ENCODE measurements around the gene NPS.

The NPS gene, protein sequence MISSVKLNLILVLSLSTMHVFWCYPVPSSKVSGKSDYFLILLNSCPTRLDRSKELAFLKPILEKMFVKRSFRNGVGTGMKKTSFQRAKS

DNA sequence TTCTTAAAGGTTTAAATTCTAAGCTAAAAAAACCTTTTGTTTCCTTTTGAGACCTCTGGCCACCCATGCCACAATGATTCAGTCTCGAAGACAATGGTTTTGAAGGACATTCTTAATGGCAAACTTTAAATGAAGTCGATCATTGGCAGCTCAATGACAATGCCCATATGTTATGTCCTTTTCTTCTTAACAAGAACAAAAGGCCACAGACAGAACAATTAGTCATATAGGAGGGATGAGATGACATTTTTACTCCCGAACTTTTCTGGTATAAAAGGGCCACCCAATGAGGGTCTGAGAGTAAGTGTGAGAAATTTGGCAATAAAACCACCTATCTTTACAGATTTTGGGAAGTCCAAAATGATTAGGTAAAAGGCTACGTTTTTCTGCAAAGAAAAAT, at the start of gene NPS:
TSS of gene NPS (plus strand) at position 301 of the 400 bp plus-strand sequence. CDS start at position 361, 60 bp downstream.
- no peak for DNase-seq (ENCODE audit: low read depth, low spot score)

DNA sequence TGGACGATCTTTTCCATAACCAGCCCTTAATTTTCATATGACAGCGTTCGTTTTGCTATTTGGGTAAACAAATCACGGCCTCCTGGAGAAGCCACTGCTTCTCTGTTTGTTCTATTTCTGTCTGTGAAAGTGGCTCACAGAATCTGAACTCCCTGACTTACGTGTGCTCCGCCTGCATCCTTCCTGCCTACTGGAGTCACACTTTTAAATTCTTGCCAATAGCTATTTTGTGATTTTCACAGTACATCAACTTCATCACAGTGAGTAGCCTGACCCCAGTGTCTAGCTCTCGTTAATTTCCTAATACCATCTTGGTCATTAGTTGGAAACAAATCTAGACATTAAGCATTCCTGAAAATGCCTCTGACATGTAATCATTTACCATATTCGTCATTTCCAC, 49.0 kb upstream of the NPS start:
- DNase-seq (ENCODE audit: low read depth, low spot score): no peak

DNA sequence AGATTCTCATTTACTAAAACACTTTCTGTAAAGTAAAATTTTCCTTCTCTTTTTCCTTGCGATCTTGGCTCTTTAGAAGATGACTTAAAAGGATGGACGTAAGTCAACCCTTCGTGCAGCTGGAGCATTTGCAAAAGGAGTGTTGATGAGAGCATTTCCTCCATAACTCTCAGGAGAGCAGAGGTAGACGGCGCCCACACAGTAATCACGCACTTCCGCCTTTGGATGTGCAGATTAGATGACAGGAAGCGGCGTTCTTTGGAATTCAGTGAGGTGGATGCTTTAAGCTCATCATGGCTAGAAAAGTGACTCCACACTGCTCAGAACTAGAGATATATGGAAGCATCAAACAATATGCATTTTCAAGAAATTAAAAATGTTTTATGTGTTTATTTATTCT, 43.0 kb upstream of the NPS start:
- no peak for DNase-seq (ENCODE audit: low read depth, low spot score)

DNA sequence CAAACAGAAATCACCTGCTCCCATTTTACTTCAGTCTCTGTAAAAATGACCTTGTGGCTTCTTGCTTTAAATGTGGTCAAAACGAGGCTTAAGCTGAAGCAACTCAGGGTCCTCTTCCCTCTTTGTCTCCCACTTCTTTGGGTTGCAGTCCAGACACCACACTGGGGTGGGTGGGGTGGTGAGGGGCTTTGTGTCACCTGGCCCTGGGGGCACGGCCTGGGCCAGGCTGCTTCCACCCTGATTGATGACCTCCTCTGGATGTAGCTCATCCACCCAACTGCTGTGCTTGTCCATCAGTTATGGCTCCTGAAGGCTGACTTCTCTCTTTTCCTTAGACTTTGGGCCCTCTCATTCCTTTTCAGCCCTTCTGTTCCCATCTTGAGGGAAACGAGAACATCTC, 26.8 kb upstream of the NPS start:
- no peak for DNase-seq (ENCODE audit: low read depth, low spot score)

DNA sequence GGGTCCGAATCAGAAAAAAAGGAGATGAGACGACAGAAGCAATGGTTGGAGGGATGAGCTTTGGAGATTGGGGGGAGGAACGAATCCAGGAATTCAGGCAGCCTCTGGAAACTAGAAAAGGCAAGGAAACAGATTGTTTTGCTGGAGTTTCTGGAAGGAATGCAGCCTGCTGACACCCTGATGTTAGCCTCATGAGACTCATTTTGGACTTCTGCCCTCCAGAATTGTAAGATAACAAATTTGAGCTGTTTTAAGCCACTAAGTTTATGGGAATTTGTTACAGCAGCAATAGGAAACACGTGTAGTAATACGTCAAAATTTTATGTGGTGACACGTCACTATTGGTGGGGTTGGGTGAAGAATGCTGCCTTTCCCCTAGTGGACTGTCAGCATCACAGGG, 25.6 kb upstream of the NPS start:
- no peak for DNase-seq (ENCODE audit: low read depth, low spot score)

DNA sequence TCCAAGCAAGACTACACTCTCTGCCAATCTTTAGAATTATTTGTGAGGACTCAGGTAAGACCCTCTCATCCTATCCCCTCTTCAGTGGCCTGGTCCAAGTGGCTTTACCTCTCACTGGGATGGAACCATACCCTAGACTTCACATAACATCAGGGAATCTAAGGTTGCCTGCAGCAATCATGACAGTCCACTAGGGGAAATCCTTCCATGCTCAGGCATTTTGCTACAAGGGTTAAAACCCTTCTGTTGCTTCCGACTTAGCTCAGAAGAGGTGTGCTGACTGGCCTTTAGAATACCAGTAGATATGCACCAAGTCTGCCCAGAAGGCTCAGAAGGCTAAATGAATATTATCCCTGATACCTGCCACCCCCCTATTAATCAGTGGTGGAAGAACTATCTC, 24.9 kb upstream of the NPS start:
- no peak for DNase-seq (ENCODE audit: low read depth, low spot score)

DNA sequence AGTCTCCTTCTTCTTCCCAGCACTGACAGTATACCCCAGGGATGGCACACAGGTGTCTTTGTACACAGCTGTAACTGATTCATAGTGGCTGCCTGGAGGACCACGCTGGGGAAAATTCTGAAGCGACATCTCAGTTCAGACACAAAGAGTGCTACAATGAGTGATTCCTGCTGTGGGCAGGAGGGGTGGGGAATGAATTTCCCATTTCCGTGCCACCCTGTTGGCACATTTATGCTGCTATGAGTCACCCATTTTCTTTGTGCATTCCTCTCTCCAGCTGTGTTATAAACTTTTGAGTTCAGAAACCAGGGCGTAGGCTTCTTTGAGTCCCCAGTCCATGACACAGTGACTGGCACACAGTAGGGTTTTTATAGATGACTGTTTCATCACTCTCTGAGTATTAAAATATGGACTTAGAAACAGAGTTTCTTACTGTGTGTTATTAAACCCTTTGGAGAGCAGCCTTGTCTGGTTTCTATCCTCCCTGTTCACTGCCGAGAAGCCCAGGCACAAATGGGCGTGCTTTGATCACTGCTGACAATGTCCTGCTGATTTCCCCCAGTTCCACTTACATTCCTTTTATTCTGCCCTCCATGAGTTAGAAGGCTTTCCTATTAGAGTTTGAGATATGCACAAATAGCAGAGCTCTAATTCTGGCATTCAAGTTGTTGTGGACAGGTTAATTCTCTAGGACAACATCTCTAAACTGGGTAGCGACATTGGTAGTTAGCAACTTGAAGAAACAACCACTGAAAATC, 24.0 kb upstream of the NPS start:
- DNase-seq (ENCODE audit: low read depth, low spot score): no peak

DNA sequence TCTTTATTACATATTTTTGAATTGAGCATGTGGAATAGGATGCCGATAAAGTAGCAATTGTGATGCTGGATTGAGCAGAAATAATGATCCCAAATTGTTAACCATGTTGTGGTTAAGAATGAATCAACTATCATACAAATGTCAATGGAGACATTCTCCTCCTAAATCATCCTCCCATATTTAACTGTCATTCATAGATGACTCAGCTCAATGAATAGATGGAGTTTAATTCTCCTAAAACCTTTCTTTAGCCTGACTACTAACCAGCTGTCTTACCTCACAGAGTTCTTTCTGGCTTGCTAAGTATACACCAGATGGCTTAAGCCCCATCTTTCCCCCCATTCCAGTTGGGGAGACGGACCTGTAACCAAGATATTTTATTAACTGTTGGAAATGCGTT, 23.4 kb upstream of the NPS start:
- DNase-seq (ENCODE audit: low read depth, low spot score): no peak

DNA sequence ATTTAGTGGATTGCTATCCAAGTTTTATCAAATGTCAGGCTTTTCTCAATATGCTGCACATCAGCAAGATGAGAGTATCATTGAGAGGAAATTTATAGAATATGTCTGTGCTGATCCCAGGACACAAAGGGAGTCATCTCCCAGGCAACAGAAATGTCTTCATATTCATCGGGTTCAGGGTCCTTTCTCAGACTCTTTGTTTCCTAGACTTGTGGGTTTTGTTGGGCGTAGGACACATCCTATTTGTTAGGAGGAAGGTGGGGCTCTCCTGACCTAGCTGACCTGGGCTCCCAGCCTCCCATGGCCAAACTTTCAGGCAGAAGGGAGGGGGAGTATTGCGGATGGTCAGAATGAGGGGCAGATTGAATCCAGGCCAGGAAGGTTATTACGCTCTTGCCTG, 22.9 kb upstream of the NPS start:
- no peak for DNase-seq (ENCODE audit: low read depth, low spot score)

DNA sequence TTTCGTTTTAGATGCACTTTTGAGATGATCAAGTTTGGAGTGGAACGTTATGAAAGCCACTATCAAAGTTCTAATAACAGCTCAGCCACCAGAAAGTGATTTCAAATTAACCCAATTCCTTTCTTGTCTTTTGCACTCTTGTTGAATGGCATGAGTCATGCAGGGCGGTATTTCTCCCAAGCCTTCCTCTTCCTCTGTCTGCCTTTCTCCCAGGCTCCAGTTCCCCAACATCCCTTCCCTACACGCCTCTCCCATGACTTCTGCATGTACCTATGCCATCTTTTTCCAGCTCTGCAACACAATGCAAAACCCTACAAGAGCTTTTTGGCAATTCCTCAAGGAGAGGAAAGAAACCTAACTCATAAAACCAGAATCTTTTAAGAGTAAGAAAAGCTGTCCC, 21.8 kb upstream of the NPS start:
- no peak for DNase-seq (ENCODE audit: low read depth, low spot score)

DNA sequence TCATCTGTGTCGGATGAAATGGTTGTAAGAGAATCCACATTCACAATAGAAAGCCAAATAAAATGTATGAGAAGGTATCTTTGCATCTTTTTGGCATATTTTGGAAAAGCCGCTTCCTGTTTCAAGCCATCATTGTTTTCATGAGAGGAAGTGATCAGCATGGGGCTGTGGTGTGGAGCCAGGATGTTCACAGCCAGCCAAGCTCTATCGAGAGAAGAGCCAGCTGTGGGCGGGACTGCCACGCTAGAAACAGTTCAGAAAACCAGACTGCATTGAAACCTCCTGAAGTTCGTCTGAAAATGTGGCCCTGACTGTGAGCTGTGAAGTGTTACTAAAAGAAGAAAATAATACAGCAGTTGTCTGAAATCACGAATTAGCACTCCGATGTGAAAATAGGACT, 21.2 kb upstream of the NPS start:
- no peak for DNase-seq (ENCODE audit: low read depth, low spot score)

DNA sequence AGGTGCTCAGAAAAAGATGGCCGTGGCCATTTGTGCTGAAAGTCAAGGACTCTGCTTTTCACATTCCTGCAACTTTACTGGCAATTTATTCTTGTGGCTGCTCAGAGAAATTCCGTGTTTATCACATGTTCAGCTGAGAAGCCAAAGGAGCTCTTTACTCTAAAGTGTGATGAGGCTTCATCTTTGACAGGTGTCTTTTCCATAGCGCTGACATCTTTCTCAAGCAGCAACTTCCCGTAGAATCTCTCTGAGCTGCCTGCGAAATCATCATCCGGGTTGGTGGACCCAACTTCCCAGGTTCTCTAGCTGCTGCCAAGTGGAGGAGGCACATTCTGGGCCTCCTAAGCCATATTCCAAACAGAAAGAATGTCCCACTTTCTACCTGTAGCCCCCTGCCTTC, 16.9 kb upstream of the NPS start:
- no peak for DNase-seq (ENCODE audit: low read depth, low spot score)

DNA sequence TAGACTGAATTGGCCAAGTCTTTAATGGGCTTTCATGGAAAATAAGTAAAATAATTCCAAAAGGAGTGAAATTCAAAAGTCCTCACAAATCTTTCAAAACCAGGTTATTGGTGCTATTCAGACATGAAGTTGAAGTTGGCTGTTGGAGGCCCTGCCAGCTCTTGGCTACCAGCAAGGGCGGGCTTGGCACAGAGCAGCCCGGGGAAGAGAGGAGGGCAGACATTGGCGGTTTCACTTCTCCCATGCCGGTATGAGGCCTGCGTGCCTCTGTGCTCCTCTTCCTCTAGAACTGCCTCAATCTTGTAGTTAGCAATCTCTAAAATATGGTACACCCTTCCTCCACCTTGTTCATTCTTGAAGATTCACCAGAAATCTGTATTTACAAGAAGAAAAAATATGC, 16.4 kb upstream of the NPS start:
- no peak for DNase-seq (ENCODE audit: low read depth, low spot score)

DNA sequence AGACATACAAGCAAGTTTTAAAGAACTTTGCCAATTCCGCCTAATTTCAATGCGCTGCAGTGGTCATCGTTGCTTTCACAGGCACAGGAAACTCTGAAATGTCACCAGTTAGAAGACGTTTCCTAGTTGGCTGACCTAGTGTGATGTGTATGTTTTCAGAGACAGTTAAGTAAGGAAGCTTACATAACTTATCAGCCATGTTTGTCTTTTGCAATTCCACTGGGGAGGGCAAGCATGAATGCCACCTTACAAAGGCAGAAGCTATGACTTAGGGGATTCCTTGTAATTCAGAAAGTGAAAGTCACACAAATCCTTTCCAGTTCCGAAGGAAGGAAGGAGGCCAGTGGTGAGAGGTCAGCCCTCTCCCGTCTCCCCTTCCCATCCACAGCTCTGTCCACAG, 15.0 kb upstream of the NPS start:
- no peak for DNase-seq (ENCODE audit: low read depth, low spot score)

DNA sequence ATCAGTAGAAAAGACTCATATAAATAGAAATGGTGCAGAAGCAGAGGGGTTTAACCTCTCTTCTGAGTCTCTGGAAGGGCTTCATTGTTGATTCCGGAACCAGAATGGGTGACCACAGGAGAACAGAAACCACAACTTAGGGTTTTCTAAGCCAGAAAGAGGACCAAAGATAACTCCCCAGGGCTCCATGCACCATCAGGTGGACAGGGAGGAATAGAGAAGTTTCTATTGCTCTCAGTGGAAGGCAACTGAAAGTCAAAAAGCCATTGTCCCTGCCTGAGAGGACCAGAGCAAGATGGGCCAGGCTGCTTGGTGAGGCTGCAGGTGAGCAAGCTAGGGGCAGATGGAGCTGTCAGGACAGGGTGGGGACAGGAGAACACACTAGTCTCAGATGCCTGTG, 14.6 kb upstream of the NPS start:
- no peak for DNase-seq (ENCODE audit: low read depth, low spot score)

DNA sequence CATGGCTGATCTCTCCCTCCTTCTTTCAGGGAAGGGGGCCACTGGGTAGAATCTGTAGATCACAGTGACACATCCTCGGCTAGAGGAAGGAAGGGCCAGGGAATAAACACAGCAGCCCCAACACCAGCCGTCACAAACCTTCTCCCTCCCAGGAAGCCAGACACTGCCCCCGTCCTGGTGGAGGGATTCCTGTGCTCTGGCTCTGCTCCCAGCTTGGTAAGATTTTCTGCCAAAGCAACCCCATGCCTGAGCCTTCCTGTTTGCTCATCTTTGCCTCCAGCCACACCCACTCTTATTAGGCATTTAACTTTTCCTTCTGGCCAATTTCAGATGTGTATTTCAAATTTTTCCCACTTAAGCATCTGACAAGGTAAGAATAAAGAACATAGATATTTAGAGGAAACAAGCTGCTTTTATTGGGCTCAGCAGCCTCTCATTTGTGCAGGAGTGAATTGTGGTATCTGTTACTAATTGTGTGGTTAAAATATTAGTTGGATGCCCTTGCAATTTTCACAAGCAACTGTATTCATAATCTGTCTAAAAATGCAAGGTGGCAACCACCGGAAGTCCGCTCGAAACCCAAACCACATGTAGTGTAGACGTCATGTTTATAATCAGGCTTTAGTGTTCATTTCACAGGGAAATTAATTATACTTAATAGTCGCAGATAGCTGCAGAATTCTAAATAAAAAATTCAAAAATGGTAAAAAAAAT, 13.2 kb upstream of the NPS start:
- no peak for DNase-seq (ENCODE audit: low read depth, low spot score)

DNA sequence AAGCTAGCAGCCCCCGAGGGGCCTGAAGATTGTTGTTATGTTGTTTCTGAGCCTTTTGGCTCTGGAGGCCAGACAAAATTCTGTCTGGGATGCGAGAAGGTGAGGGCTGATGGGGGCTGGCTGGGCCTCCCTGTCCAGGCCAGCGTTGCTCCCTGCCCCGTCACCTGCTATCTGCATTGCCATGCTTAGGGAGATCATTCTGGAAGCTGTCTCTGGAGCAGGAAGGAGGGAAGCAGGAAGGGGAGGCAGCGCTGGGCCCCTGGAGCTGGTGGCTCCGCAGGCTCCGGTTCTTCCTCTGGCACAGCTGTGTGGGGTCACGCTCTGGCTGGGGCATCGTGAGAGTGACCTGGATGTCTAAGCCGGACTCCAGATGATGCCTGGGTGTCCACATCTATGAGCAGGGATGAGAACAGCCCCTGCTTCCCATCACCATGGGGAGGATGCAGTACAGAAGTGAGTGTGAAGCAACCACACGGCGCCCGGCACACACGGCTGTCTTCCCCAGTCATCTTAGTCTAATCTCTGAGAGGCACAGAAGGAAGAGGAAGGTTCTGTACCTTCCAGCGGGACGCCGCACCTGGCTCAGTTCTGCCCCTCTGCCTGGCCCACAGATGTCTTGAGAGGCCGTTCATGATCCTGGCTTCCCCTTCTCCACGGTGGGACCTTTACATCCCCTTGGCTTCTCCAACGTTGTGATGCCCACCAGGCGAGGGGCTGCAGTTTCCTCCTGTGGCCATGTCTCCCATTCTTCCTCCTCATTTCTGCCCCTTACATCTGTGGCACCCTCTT, 11.9 kb upstream of the NPS start:
- DNase-seq (ENCODE audit: low read depth, low spot score): no peak

DNA sequence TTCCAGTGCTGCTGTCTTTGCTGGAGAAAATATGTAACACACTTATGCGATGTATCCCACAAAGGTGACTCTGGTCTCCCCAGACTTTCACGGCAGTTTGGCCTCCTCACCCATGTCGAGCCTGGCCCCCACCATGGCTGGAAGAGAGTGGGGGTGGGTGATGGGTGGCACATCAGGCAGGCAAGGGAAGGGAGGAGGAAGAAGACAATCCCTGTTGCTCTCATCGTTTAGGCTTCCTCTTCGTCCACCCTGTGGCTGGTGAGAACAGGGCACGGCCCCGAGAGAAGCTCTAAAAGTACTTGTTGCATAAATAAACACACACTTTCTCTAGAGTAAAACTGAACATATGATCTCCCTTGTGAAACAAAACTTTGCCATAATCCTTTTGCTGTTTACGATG, 11.2 kb upstream of the NPS start:
- no peak for DNase-seq (ENCODE audit: low read depth, low spot score)

DNA sequence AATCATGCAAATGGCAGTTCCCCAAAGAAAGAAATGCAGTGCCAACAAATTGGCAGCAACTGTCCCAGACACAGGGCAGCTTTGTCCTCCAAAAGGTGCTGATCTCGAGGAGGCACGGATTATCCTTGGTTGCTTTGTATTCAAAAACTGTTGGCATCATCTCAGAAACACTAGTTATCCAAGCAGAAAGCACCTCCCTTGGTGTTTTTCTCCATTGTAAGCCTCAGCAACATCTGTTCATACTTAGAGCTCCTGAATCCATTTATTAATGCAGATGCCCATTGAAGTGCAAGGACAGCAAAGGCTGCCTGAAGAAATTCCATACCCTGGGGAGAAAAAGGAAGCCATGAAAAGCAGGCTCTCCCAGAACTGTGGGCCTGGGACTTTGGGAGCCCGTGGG, 1.1 kb upstream of the NPS start:
- DNase-seq (ENCODE audit: low read depth, low spot score): no peak

DNA sequence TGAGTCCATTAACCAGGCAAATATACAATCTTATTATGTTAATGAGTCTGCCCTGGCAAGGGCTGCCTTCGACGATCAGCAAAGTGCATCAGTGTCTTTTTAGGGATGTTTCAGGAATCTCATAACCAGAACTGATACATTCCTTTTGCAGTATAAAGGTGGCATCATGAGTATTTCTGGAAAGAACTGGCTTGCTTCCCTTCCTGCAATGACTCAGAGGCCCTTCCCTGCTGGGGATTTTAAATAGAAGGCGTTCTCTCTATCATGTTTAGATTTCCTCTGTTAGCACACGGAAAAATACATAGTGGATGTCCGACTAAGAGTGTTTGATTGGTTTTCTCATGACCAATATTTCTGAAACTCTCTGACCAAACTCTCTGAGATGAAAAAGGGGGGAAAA, 1.8 kb downstream of the NPS start:
- no peak for DNase-seq (ENCODE audit: low read depth, low spot score)

DNA sequence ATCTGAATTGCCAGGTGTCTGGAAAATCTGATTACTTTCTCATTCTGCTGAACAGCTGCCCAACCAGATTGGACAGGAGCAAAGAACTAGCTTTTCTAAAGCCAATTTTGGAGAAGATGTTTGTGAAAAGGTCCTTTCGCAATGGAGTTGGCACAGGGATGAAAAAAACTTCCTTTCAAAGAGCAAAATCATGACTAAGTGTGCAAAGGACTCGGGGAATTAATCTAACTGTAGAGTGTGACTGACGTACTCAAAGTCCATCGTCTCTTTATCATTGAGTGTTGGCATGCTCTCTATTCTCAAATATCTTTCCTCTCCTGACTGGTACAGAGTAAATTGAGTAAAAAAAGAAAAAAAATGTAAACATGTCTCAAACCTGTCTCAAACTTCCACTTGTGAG, 3.3 kb downstream of the NPS start:
- DNase-seq (ENCODE audit: low read depth, low spot score): no peak

DNA sequence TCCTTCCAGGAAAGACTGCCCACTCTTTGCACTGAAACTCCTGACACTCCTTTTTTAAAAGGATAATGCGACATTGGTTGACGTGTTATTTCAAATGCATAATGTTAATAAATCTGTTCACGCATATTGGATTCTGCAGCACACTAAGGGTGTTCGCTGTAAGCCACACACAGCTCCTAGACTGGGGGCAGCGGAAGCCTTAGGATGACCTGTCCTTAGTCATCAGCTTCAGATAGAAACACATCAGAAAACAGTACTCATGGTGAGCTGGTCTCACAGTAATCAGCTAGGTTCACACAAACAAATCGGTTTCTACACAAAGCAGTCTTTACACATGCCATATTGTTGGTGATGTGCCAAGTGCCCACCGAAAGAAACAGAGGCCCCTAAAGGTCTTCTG, 4.3 kb downstream of the NPS start:
- DNase-seq (ENCODE audit: low read depth, low spot score): no peak

DNA sequence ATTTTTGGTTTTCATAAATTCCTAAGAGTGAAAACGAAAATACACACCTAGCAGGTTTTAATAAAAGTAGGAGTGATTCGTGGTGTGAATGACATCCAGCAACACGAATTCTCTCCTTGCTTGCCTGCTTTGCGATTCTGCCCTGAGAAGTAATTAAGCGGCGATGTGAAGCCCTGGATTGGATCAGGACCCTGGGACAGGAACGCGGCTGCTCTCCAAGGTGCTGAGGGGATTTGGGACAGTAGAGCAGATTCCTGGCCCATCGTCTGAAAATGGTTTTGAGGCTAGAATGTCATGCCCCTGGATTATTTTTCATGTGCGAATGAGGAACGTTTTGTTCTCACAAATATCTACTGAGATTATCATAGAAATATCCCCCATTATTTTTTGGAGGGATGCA, 7.8 kb downstream of the NPS start:
- no peak for DNase-seq (ENCODE audit: low read depth, low spot score)

Data from activated CD4-positive, CD25-positive, alpha-beta regulatory T cell treated with anti-CD3 and anti-CD28 coated beads, Interleukin-2, amount 50 U/mL, for 16 hours (primary cell).